Aorta (tissue), 5 donors: ENCODE results near the gene TMEM131. TPM values are rescaled to one million over a fixed set of nuclear protein-coding genes. Genes with fewer than 3 reads are reported as not detected.

Source experiments
- ATAC-seq: fragments of 200-7000 bp; cut with Tn5 transposase; one replicate; pipeline ENCODE4 v1.9.1; 2022; ENCODE audit warnings: moderate library complexity; ENCODE audit not compliant: low FRiP score
- DNase-seq, 2 donors: peaks; one replicate each; pipeline ENCODE4 v3.0.0-alpha.2; 2020
- H3K27ac ChIP-seq, 2 donors: one replicate each; pipeline ENCODE4 v1.5.1; 2013; ENCODE audit warnings: low read length in 2 of 2, mild to moderate bottlenecking in 2 of 2, moderate library complexity in 2 of 2, control low read depth in 1 of 2, inconsistent platforms in 1 of 2, low read depth in 1 of 2
- H3K27me3 ChIP-seq, 2 donors: one replicate each; pipeline ENCODE4 v1.6.1; 2013; ENCODE audit warnings: control low read depth in 1 of 2, low read length in 1 of 2, mild to moderate bottlenecking in 1 of 2, moderate library complexity in 1 of 2; ENCODE audit not compliant: insufficient read depth in 2 of 2, control insufficient read depth in 1 of 2
- H3K36me3 ChIP-seq, 2 donors: one replicate each; pipeline ENCODE4 v1.6.1; 2013; ENCODE audit warnings: control low read depth in 1 of 2, low read length in 1 of 2, mild to moderate bottlenecking in 1 of 2; ENCODE audit not compliant: insufficient read depth in 2 of 2, control insufficient read depth in 1 of 2
- H3K4me1 ChIP-seq, 2 donors: one replicate each; pipeline ENCODE4 v1.6.1; 2013; ENCODE audit warnings: low read length in 2 of 2, control low read depth in 1 of 2, mild to moderate bottlenecking in 1 of 2, moderate library complexity in 1 of 2; ENCODE audit not compliant: insufficient read depth in 2 of 2, control insufficient read depth in 1 of 2
- H3K4me3 ChIP-seq, 2 donors: one replicate each; pipeline ENCODE4 v1.5.1; 2013; ENCODE audit warnings: low read length in 2 of 2, control low read depth in 1 of 2, mild to moderate bottlenecking in 1 of 2
- H3K9me3 ChIP-seq: one replicate; pipeline ENCODE4 v1.6.1; 2013; ENCODE audit warnings: mild to moderate bottlenecking, low read length; ENCODE audit not compliant: control insufficient read depth
- WGBS, 2 donors: extraction: QIAGEN DNeasy Blood & Tissue Kit; methylation state at CpG; one replicate each; pipeline ENCODE4 v1.1.7; 2013; 5-methylcytosine and 5-hydroxymethylcytosine counted together
- intact Hi-C, 2 donors: fragments of 100-400 bp; cut with DNase I; formaldehyde crosslinking; loops; one replicate each; pipeline versions ENCODE4 v1.14.2 to v1.15.0; 2022
- polyA plus RNA-seq, 2 donors: library from polyadenylated mRNA; stranded (reverse); fragments of 200-250 nt; gene quantifications; one replicate each; pipeline ENCODE4 v1.2.3, GENCODE V29; 2013
- total RNA-seq, 2 donors: library from RNA; stranded (reverse); fragmentation: NEBNext Ultra II Directional; extraction: Animal tissue kit (Norgen Biotek cat#: 25700); gene quantifications; one replicate each; pipeline ENCODE4 v1.2.1, GENCODE V29; 2021
- donor health status: healthy with polysubstance abuse.
- donor health status: Bipolar disorder and iron deficiency.
- donor health status: DM: no; HTN: no; CAD: no.
- donor health status: DM: no; HTN: no; CAD: no.
- donor health status: DM: yes; HTN: yes; CAD: no.

Gene TMEM131
- total and polyA plus RNA-seq, 4 donors = 6.8 to 42.5 (median 25.7) TPM

- 78 to 88% methylated on average over 6 of the region's 6 CpGs for WGBS, 2 donors
- H3K27me3 ChIP-seq = no peaks in the 10 kb centered on the region
- ATAC-seq = no peak
- H3K36me3 ChIP-seq = no peaks in the 10 kb centered on the region
- H3K4me3 ChIP-seq = no peak overlapping the region
- H3K4me1 ChIP-seq = no peaks in the 10 kb centered on the region
- no peak overlapping the region for H3K27ac ChIP-seq
- DNase-seq = no peak
- intact Hi-C loops = no loop called here
- H3K9me3 ChIP-seq = no peaks in the 10 kb centered on the region
Observed at GRCh38 chr2:97711394-97711711, 284.4 kb downstream of the TMEM131 start.

GRCh38 chr2:97708608-97709007 is 287.1 kb downstream of the TMEM131 start:
- intact Hi-C loops = loop anchor here in 1 of 2 donors (10.0 kb wide), 1 partner anchor 676 kb away; no protein-coding TSS in a partner anchor
- DNase-seq (peak in 1 of 2 donors; percentile 20), ATAC-seq (no peak)

GRCh38 chr2:97708048-97708380 is 287.7 kb downstream of the TMEM131 start:
- H3K27me3 ChIP-seq = no peaks in the 10 kb centered on the region
- WGBS, 2 donors = 56 to 72% methylated on average over 4 of the region's 4 CpGs
- DNase-seq (peak in 1 of 2 donors; percentile 25), ATAC-seq (no peak)
- intact Hi-C loops = loop anchor here in 1 of 2 donors (10.0 kb wide), 1 partner anchor 677 kb away; no protein-coding TSS in a partner anchor
- H3K36me3 ChIP-seq = no peaks in the 10 kb centered on the region
- H3K27ac ChIP-seq = no peak overlapping the region
- no peaks in the 10 kb centered on the region for H3K4me1 ChIP-seq
- no peak overlapping the region for H3K4me3 ChIP-seq
- H3K9me3 ChIP-seq = no peaks in the 10 kb centered on the region

More at GRCh38 chr2:97708608-97709007, 287.1 kb downstream of the TMEM131 start:
- no peaks in the 10 kb centered on the region for H3K4me1 ChIP-seq
- no peak overlapping the region for H3K27ac ChIP-seq
- H3K36me3 ChIP-seq = no peaks in the 10 kb centered on the region
- WGBS, 2 donors = 80 to 84% methylated on average over 8 of the region's 8 CpGs
- H3K9me3 ChIP-seq = no peaks in the 10 kb centered on the region
- H3K4me3 ChIP-seq = no peak overlapping the region
- H3K27me3 ChIP-seq = no peaks in the 10 kb centered on the region

DNA sequence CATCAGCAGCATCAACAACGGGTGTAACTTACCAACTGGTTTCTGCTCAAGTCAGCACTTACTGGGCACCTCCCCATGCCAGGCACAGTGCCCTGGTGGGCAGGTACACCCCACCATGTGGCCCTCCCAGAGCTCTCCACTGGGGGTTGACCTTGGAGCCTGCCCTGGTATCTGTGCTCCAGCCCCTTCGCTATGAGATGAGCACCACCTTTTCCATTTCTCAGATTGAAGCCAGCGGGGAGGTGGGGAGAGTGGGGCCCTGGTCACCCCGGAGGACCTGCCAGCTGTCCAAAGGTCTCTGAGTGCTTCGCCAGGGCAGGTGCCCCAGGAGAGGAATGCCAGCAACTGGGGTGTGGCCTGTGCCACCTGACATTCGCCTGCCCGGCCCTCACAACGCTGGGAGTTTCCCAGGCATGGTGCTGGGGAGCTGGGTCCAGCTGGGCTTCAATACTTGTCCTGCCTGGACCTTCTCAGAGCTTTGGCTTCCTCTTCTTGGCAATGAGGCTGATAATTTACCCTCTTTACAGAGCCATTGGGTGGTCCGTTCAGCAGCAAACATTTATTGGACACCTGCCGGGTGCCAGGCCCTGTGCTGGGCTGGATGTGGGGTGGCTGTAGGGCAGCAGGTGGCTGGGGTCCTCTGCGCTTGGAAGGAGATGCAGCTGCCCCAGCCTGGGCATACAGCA is 288.2 kb downstream of the TMEM131 start:
- Histone ChIP-seq H3K9me3 (no peaks in the 10 kb centered on the region), H3K27ac (no peak overlapping the region), H3K4me3 (no peak overlapping the region), H3K36me3 (no peaks in the 10 kb centered on the region), H3K27me3 (no peaks in the 10 kb centered on the region), H3K4me1 (no peaks in the 10 kb centered on the region)
- DNase-seq (peak in 1 of 2 donors; percentile 66), ATAC-seq (no peak)
- WGBS, 2 donors = 82 to 83% methylated on average over 11 of the region's 11 CpGs
- intact Hi-C loops = loop anchor here in 1 of 2 donors (10.0 kb wide), 1 partner anchor 677 kb away; no protein-coding TSS in a partner anchor

- H3K9me3 ChIP-seq = no peaks in the 10 kb centered on the region
- 60 to 68% methylated on average over 11 of the region's 11 CpGs for WGBS, 2 donors
- no peaks in the 10 kb centered on the region for H3K36me3 ChIP-seq
- H3K4me1 ChIP-seq = no peaks in the 10 kb centered on the region
- ATAC-seq (no peak), DNase-seq (peak in 1 of 2 donors; percentile 53)
- H3K27me3 ChIP-seq = no peaks in the 10 kb centered on the region
- no peak overlapping the region for H3K27ac ChIP-seq
- intact Hi-C loops = loop anchor here in 1 of 2 donors (10.0 kb wide), 1 partner anchor 678 kb away; no protein-coding TSS in a partner anchor
- H3K4me3 ChIP-seq = no peak overlapping the region
Observed at GRCh38 chr2:97706708-97707345, 288.9 kb downstream of the TMEM131 start.

Other genes with a start within 250 kb of the TMEM131 start
- 1 to 10 TPM in 1 of 2 donors, under 1 TPM in 1; 0.36 to 1.0 TPM for gene VWA3B, start 91.2 kb upstream of the TMEM131 start, total RNA-seq
- gene VWA3B, start 91.2 kb upstream of the TMEM131 start, polyA plus RNA-seq = 1 to 10 TPM in 1 of 2 donors, not detected in 1; 1.1 TPM